Bronchial epithelial cell (primary cell): ENCODE measurements around the gene MYO5A. TPM values are rescaled to one million over a fixed set of nuclear protein-coding genes. Genes with fewer than 3 reads are reported as not detected.

Experiments used
- DNase-seq: peaks from one replicate; pipeline ENCODE4 v3.0.0-alpha.2; 2010; ENCODE audit warnings: low read depth
- FAIRE-seq: peaks from 2 replicates; lab custom pipeline; 2011; peaks lifted over from hg19 to GRCh38; lab: Jason Lieb, UNC
- H3K27me3 ChIP-seq: 2 replicates; pipeline ENCODE4 v1.5.1; 2011; ENCODE audit warnings: low read length; ENCODE audit not compliant: control insufficient read depth, insufficient read depth
- H3K36me3 ChIP-seq: 2 replicates; pipeline ENCODE4 v1.5.1; 2011; ENCODE audit warnings: low read length; ENCODE audit not compliant: control insufficient read depth, insufficient read depth
- H3K4me3 ChIP-seq: 2 replicates; pipeline ENCODE4 v1.5.1; 2011; ENCODE audit warnings: mild to moderate bottlenecking, low read depth, low read length, control low read depth
- CTCF ChIP-seq: IDR thresholded peaks from 2 replicates; pipeline ENCODE4 v1.5.1; 2011; ENCODE audit warnings: mild to moderate bottlenecking, moderate library complexity, low read length, control low read depth, inconsistent platforms; ENCODE audit not compliant: insufficient read depth, severe bottlenecking
- total RNA-seq: library from RNA; depleted of rRNA; stranded (reverse); fragments of >200 nt; gene quantifications from 2 replicates; pipeline ENCODE4 v1.2.1, GENCODE V29; 2014

Gene MYO5A
- total RNA-seq, 1 donor from 2014 or later, result 29.5 TPM

GRCh38 chr15:52278636-52279367 is 249.9 kb downstream of the MYO5A start:
- Histone ChIP-seq H3K4me3 (no peak overlapping the region), H3K36me3 (peaks cover 12% of the 10 kb centered on the region), H3K27me3 (no peaks in the 10 kb centered on the region)
- no peak for TF ChIP-seq CTCF
- DNase-seq (no peak), FAIRE-seq (peak; percentile 36)

GRCh38 chr15:52278135-52278534 is 250.5 kb downstream of the MYO5A start:
- no peak for FAIRE-seq
- TF ChIP-seq CTCF, result no peak
- H3K4me3 ChIP-seq, result no peak overlapping the region
- no peaks in the 10 kb centered on the region for H3K27me3 ChIP-seq
- DNase-seq, result no peak
- H3K36me3 ChIP-seq, result peaks cover 12% of the 10 kb centered on the region

DNA sequence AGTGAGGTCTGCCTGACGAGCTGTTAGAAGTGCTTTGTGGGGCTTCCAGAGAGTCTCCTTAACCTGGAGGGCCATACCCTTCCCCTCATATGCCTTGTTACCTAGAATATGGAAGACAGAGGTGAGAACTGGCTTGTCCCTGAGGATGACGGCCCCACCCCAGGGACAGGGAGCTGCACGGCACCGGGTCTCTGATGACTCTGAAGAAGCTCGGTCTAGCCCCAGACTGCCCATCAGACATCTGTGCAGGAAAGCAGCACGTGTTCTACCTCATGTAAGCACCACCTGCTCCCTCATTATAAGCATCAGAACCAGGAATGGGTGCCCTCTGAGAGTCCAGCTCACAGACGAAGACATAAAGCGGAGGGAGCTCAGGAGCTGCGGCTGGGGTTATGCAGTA is 251.1 kb downstream of the MYO5A start:
- DNase-seq, result no peak
- FAIRE-seq, result no peak
- H3K27me3 ChIP-seq, result no peaks in the 10 kb centered on the region
- no peak for TF ChIP-seq CTCF
- H3K36me3 ChIP-seq, result peaks cover 12% of the 10 kb centered on the region
- H3K4me3 ChIP-seq, result no peak overlapping the region

DNA sequence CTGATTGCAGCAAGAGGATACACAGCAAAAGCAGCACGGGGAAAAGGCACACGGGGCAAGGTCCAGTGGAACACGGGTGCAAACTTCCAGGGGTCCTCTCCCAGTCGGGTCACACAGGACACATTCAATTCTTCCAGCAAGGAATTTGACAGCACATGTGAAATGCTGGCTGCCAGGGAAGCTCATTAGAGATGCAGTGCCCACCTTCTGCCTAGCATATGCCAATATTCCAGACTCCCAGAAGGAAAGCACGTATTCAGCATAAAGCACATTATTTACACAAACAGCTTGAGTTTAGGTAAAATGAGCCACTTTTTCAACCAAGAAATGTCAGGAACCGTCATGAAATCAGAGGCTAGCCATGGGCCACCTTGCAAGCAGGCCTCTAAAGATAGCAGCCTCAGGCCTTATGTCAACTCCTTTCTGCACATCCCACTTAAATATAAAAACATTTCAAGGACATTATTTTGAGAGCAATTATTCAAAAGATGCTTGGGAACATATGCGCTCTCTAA is 252.4 kb downstream of the MYO5A start:
- no peak for TF ChIP-seq CTCF
- FAIRE-seq (no peak), DNase-seq (no peak)
- H3K36me3 ChIP-seq, result peaks cover 12% of the 10 kb centered on the region
- H3K27me3 ChIP-seq, result no peaks in the 10 kb centered on the region
- H3K4me3 ChIP-seq, result no peak overlapping the region

- Histone ChIP-seq H3K27me3 (no peaks in the 10 kb centered on the region), H3K36me3 (peaks cover 16% of the 10 kb centered on the region), H3K4me3 (no peak overlapping the region)
- DNase-seq, result no peak
- FAIRE-seq, result no peak
- no peak for TF ChIP-seq CTCF
Measured at GRCh38 chr15:52263563-52264282, 265.0 kb downstream of the MYO5A start.
